HG03342 (cell line): ENCODE results near the gene MST1.
"Not testable (repeated sequence)": the region's sequence is repeated elsewhere in the genome, so short reads cannot be mapped to it uniquely, and the experiment has no call there.

Experiments
- ATAC-seq: cut with Tn5 transposase; IDR thresholded peaks from one replicate; pipeline ENCODE4 v1.9.1; 2021; ENCODE audit warnings: mild to moderate bottlenecking, moderate library complexity; ENCODE audit not compliant: unreplicated experiment

The MST1 gene

DNA sequence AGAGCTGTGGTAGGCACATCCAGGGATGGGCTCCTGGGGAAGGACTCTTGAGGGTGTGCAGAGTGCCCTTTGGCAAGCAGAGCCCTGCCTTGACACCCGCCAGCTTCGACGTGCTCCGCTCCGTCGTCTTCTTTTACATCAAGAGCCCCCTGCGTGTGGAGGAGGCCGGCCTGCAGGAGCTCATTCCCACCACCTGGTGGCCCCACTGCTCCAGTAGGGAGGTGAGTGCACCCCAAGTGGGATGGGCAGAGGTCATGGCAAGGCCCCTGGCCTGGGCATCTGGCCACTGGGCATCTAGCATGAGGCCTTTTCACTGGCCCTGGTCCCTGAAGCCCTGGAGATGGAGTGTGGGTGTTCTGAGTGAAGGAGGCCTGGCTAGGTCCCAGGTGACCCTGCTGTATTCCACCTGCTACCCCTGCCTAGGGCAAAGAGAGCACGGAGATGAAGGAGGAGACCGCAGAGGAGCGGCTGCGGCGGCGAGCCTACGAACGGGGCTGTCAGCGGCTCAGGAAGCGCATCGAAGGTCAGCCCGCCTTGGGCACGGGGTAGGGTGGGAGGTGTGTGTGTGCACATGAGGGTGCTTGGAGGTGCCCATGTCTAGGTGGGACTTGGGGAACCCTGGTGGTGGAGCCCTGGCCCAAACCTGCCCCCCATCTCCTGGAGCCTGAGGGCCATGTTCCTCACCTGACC lies 12.3 kb upstream of the MST1 start:
- no peak for ATAC-seq

DNA sequence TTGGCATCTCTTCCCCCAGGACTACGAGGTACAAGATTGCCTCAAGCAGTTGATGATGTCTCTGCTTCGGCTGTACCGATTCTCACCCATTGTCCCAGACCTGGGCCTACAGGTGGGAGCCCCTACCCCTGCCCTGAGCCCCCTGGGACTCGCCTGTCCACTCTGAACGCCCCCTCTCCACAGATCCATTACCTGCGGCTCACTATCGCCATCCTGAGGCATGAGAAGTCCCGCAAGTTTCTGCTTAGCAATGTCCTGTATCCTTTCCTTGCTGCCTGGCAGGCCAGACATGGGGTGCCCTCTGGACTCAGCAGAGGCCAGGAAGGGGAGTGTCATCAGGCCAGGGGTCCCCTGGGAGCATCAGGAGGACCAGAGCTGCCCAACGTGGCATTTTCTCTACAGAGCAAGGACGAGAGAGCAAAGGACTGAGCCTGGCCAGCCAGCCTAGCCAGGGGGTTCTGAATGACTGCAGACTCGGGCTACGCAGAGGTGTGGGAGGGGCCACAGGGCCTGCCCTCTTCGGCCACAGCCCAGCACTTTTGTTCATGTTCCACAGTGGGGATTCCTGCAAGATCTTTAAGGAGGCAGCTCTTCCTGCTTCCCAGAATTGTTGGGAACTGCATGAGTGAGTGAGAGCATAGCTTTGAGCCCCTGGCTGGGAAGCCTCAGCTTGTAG lies 11.3 kb upstream of the MST1 start:
- ATAC-seq, result no peak

GRCh38 chr3:49700014-49700413 lies 10.7 kb upstream of the MST1 start:
- no peak for ATAC-seq

DNA sequence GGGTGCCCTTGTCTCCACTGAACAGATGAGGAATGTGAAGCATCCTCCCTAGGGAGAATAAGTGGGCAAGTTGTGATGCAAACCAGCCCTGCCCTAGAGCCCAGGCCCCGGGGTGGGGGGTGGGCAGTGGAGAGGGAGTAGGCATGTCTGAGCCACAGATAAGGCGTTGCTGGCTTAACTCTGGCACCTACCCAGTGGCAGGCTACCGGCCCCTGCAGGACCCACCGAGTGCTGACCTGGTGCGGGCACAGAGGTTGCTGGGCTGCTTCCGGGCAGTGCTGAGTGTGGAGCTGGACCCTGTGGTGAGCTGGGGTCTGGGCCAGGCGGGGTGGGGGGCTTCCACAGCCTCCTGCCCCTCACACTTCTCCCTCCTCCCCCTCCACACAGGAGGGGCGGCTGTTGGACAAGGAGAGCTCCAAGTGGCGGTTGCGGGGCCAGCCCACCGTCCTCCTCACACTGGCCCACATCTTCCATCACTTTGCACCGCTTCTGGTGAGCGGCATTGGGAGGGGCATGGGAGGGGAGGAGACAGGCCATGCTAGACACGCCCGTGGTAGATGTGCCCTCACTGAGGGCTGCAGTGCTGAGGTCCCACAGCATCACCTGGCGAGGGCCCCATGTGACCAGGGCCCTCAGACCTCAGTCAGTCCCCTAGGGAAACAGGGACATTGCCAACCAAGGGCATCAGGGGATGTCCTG lies 10.2 kb upstream of the MST1 start:
- ATAC-seq, result no peak

DNA sequence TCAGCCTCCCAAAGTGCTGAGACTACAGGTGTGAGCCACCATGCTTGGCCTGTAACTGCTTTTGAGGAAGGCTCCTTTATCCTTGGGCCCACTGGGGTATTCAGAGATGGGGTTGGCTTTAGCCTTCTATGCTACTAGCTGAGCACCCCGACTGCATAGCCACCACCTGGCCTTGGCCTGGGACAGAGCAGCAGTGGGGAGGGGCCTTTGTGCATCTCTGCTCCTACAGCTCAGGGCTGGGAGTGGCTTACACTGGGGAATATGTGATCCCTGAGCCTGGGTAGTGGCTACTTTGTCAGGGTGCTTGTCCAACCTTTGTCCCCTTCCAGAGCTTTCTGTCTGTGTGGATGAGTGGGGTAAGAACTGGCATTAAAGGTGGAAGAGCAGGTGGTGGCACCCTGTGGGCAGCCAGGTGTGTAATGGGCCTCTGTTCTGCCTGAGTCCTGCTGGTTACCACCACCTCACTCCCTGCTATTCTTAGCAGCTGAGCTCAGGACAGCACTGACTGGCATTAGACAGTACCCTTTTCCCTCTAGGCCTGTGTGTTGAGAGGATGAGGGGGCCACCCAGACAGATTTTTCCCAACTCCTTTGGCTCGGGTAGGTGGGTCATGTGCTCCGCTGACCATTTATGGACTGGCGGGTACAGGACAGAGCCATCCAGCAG lies 6.2 kb upstream of the MST1 start:
- ATAC-seq, result not testable (repeated sequence)

DNA sequence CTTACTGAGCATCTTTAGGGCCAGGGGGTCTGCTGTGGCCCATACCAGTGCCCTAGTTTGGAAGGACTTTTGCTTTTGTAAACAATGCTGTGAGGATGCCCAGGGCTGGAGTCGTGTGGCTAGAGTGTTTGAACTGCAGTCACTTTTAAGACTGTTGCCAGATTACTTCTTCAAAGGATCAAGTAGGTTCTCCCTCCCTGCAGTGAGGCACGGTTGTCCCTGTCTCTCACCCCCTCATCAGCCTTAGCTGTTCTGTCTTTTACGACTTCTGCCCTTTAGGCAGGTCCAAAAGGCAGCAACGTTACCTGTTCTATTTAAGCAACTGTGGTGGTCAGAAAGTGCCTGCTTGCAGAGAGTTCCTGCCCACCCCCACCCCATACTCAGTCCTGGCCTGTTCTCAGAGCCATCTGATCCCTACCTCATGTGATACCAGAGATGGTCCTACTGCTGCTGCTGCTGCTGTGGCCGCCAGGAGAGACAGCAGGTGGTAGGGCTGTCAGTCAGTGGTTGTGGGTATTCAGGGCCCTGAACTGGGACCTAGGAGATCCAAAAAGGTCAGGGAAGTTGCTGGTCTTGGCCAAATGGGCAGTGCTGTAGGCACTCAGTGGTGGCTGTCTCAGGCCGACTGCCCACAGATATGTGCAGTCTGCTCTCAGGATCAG lies 5.3 kb upstream of the MST1 start:
- not testable (repeated sequence) for ATAC-seq

DNA sequence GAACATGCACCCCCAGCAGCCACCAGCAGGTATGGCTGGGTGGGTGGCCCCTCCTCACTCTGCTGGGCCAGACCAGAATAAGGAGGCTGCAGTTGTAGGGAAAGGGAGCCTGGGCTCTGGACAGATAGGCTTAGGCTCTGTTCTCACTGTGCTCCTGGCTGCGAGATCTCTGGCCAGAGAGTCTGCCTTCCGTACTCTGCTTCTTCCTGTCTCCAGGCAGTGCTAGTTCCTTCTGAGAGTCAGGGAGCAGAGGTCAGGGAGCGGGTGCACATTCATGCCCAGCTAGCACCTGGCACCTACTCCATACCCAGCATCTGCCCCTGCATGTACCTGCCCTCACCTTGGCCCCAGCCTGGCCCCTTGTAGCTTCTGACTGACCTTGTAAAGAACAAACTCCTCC lies 2.2 kb upstream of the MST1 start:
- not testable (repeated sequence) for ATAC-seq

DNA sequence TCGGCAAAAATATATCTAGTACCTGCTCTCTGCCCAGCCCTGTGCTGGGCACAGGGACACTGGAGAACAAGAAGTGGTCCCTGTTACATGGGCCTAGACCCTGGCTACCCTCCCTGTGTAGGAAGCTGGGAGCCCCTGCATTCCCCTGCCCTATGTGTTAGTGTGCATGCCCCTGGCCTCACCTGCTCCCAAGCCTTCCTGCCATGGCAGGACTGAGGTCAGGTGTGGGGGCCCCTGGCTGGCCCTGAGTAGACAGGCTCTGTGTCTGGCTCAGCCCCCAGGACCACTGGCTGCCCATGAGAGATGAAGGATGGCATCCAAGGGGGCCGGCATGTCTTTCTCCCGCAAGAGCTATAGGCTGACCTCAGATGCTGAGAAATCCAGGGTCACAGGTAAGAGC lies 1.6 kb upstream of the MST1 start:
- ATAC-seq, result not testable (repeated sequence)

GRCh38 chr3:49689908-49690624 lies 792 bp upstream of the MST1 start:
- ATAC-seq, result not testable (repeated sequence)

GRCh38 chr3:49688338-49689045 lies 782 bp downstream of the MST1 start:
- ATAC-seq, result peak; percentile 17

GRCh38 chr3:49687424-49687795 lies 1.9 kb downstream of the MST1 start:
- ATAC-seq, result not testable (repeated sequence)

DNA sequence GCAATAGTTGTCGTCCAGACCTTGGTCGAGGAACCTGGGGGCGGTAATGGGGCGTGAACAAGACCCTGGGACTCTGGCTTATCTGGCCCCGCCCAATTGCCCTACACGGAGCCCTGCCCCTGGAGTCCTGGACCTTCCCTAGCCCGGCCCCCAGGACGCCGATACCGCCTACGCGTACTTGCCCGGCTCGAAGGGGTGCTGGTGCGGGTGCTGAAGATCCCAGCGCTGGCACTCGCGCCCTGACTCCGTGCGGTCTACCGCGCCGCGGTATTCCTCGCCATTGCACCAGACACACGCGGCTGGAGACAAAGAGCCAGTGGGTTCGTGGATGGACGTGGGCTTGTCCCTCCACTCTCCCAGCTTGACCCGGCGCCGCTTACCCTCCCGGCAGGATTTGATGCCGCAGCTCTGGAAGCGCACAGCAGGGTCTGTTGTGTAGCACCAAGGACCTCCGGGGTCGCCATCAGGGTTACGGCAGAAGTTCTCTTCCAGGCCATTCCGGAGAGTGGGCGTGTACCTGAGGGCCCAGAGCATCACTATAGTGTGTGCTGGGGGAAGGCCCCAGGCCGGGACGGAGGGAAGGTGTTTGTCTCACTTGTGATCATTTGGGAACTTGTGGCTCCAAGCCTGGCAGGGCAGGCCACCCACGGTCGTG lies 2.4 kb downstream of the MST1 start:
- ATAC-seq, result not testable (repeated sequence)

- not testable (repeated sequence) for ATAC-seq
These were observed 2.9 kb downstream of the MST1 start for GRCh38 chr3:49686346-49686745.

- ATAC-seq, result not testable (repeated sequence)
These were observed 3.4 kb downstream of the MST1 start for GRCh38 chr3:49685846-49686245.

- not testable (repeated sequence) for ATAC-seq
These were observed 4.2 kb downstream of the MST1 start for GRCh38 chr3:49685103-49685502.

DNA sequence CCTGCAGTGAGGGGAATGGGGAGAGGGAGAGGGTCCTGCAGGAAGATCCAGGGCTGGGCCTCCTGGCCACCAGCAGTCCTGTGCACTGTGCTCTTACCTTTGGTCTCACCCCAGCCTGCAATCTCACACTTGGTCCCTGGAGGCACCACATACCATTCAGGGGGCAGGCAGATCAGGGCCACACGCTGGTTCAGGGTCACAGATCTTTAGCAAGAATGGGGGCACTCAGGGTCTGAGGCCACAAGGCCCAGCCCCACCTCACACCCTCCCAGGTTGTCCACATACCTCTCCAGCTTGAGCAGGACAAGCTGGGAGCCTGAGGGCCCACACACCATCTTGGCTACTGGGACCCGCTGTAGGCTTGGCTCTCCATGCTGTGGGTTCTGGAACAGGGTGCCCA lies 4.8 kb downstream of the MST1 start:
- ATAC-seq, result not testable (repeated sequence)

DNA sequence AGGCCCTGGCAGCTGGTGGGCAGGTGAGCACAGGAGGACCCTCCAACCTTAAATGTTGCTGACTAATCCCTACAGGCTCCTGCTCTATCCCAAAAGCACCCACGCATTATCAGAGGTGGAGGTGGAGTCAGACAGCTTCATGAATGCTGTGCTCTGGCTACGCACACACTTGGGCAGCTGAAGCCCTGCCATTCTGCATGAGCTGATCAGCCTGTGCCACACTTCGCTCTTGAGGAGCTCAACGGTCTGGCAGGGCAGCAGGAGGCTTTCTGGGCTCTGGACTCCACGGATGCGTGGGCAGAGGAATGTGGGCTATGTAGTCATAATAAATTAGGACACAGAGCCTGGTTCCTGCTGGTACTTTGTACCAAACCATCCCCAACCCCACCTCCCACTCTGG lies 6.1 kb downstream of the MST1 start:
- no peak for ATAC-seq

DNA sequence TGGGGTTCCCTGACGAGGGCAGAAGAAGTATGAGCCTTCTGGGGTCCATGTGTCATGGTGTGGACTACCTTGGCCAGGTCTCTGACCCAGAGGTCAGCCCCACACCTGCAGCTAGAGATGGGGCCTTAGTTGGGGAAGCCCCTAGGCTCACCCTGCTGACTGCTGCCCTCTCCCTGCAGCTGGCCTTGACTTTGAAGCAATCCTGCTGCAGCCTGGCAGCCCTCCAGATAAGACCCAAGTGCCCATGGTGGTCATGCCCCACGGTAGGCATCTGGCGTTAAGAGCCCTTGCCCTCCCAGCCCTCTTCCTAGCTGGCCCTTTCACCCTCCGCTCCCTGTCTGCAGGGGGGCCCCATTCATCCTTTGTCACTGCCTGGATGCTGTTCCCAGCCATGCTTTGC lies 7.7 kb downstream of the MST1 start:
- no peak for ATAC-seq

DNA sequence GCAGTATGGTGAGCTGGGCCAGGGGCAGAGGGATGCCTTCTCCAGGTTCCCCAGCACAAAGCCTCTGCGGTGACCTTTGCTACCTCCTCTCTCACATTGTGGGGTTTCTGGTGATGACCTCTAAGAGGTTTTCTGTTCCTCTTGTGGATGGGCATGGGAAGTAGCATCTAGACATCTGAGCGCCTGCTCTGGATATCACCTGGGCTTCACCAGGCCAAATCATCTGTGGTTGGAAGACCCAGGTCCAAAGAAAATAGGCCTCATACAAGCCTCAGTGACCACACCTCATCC lies 8.1 kb downstream of the MST1 start:
- no peak for ATAC-seq
